GM19397 (cell line): Measurements from ENCODE around the gene ZNF831.

Source experiments
- ATAC-seq: cut with Tn5 transposase; IDR thresholded peaks from one replicate; pipeline ENCODE4 v1.9.1; 2021; ENCODE audit warnings: mild to moderate bottlenecking, moderate library complexity; ENCODE audit not compliant: unreplicated experiment

The ZNF831 gene

DNA sequence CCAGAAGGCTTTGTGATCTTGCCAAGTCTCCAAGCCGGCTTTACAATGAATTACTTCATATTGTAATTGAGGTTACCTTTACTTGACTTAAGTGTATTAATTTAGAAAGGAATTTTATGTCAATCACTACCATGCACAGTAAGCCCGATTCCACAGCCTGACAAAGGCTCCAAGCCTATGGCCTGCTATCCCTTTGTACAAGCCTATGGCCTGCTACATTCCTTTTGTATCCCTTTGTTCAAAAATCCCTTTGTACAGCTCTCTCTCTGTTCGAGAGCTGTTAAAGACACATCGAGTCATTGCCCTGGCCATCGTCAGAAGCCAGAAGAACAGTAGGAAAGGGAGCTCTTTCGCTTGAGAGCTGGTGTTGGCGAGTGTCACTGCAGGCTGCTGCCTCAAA lies 134.1 kb downstream of the ZNF831 start:
- no peak for ATAC-seq

DNA sequence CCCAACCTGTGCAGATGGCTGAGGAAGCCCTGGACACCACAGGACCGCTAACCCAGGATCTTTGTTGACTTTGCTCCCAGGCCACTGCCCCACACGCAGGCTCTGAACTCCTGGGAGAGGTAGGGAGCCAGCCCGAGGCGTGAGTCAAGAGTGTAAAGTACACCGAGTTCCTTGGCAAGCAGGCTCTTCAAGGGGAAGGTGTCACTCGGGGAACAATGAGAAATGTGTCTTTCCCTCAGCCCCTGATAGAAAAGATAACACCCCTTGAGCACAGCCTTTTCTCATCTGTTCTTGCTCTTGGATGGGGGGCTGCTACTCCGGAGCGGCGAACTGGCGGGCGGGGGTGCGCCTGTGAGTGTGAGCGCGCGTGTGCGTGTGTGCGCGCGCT lies 136.3 kb downstream of the ZNF831 start:
- ATAC-seq = no peak

DNA sequence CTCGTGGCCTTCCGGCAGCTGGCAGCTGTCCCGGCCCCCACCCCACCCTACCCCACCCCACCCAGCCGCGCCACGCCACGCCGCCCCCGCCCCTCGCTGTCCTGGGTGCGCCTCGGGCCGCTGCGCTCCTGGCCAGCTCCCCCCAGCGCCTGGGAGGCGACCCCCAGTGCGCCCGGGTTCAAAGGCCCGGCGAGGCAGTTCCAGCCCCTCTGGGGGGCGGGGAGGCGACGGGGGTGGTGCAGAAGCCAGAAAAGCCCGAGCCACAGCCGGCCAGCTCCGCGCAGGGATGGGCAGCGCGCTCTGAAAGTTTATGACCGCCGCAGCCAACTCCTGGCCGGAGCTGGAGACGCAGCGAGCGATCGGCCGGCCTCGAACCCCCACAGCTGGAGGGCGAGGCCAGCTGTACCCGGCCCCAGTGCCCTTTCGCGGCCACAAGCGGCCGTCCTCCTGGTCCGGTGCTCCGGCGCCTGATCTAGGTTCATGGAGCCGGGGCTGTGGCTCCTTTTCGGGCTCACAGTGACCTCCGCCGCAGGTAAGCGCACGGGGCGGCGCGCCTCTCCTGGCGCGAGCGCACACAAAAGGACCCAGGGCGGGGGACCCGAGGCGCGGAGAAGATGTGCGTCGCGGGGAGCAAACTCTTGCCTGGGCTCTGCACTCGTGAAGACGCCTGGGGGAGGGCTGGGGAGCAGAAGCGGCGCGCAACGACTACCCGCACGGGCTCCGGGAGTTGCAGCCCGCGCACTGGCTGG lies 136.9 kb downstream of the ZNF831 start, which contains the start of gene EDN3:
Gene EDN3, plus strand, starts transcription at position 279 of the 749 bp plus-strand sequence. Its CDS starts 202 bp downstream, at position 481.
- ATAC-seq = no peak

DNA sequence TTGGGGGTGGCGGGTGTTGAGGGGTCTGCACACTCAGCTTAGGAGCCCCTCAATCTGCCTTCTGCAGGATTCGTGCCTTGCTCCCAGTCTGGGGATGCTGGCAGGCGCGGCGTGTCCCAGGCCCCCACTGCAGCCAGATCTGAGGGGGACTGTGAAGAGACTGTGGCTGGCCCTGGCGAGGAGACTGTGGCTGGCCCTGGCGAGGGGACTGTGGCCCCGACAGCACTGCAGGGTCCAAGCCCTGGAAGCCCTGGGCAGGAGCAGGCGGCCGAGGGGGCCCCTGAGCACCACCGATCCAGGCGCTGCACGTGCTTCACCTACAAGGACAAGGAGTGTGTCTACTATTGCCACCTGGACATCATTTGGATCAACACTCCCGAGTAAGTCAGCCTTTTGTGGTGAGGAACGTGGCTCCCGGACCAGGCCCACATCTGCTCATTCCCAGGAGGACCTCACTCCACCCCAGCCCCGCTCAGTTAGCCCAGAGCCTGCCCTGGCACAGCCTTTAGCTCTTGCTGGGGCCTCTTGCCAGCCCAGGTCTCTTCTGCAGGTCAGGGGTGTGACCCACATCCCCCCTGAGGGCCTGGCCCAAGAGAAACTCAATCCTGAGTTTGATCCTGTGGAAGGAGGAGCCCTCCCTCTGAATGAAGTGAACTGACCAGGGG lies 137.9 kb downstream of the ZNF831 start:
- no peak for ATAC-seq

DNA sequence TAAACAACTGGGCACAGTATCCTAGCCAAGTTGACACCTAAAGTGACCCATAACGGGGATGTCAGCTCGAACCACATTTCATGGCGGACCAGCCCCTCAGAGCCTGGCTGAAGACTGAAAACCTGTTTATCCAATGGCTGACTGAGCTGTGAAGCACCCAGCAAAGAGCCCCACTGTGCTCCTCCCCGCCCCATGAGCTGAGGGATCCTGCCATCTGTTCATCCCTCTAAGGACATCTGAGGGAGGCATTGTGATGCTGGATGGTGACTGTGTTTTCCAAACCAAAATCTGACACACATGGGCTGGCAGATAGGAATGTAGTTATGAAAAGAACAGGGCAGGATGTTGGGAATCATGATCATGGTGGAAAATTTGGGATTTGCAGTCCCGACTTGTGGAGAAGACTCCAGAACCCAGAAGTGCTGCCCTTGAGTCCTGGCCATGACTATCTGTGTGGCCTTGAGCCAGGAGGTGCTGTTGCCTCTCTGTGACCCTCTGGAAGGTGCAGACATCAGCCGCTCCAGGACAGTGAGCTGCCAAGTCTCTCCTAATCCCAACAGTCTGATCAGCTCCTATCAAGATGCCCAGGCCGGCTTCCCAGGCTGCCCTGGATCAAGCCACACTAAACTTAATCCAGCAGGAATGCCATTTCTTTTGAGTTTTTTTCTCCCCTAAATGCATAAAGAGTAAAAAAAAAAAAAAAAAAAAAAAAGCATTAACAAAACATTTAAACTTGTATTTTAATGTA lies 142.5 kb downstream of the ZNF831 start:
- no peak for ATAC-seq

DNA sequence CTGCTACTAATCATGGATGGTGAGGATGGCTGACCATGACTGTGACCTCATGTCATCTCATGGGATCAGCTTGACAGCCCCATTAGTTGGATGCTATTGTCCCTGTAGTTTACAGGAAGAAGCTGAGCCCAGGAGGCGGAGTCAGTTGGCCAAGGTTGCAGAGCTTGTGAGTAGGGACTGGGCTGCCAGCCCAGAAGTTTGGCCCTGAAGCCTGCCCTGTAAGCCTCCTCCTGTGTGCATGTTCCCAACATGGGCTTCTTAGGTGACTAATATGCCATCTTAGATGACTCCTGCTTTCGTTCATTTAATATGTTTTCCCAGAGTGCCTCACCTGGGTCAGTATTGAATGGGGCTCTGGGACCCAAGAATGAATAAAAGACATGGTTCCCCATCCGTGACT lies 143.6 kb downstream of the ZNF831 start:
- no peak for ATAC-seq
